SK-N-SH (cell line): ENCODE measurements around the gene PDK4. TPM values are rescaled to one million over a fixed set of nuclear protein-coding genes. Genes with fewer than 3 reads are reported as not detected.

Experiments
- CTCF ChIA-PET: fragments of 300-600, 350-600 bp; formaldehyde crosslinking; extraction: SDS; loops from one replicate; lab custom pipeline; 2021; lab: Yijun Ruan, JAX
- POLR2A ChIA-PET: fragments of 350-600 bp; sonication (Branson Sonifier 250); formaldehyde crosslinking; extraction: SDS; loops from one replicate; lab custom pipeline; 2020; ENCODE audit warnings: antibody characterized with exemption, inconsistent platforms; lab: Yijun Ruan, JAX
- DNase-seq: peaks from one replicate; pipeline ENCODE4 v3.0.0; 2012
- H2AFZ ChIP-seq: fragments of 200-600 bp; sonication (generic); 2 replicates; pipeline ENCODE4 v1.8.1; 2016; ENCODE audit warnings: antibody characterized with exemption, mild to moderate bottlenecking, low read depth
- H3F3A ChIP-seq: fragments of 200-600 bp; sonication (generic); replicated peaks from 2 replicates; pipeline ENCODE3; 2016; ENCODE audit warnings: antibody characterized with exemption, mild to moderate bottlenecking; ENCODE audit not compliant: insufficient read depth
- H3K27ac ChIP-seq, 2 experiments: fragments of 200-500 bp in 1 of 2; fragments of 200-600 bp in 1 of 2; sonication (Bioruptor generic) in 1 of 2; sonication (generic), shearing (Covaris generic) in 1 of 2; 2 replicates each; pipeline versions ENCODE4 v1.5.1 to v1.6.1; 2014 to 2016; ENCODE audit warnings: low read depth in 2 of 2, inconsistent platforms in 1 of 2, low read length in 1 of 2, mild to moderate bottlenecking in 1 of 2, mixed read lengths in 1 of 2
- H3K27me3 ChIP-seq: fragments of 200-600 bp; sonication (generic), shearing (Covaris generic); 2 replicates; pipeline ENCODE4 v1.6.1; 2016; ENCODE audit warnings: mixed run types; ENCODE audit not compliant: insufficient read depth
- H3K36me3 ChIP-seq, 2 experiments: fragments of 200-500 bp in 1 of 2; fragments of 200-600 bp in 1 of 2; sonication (Bioruptor generic) in 1 of 2; sonication (generic) in 1 of 2; replicated peaks in 1 of 2; 2 replicates each; pipeline versions ENCODE3 to v1.5.1; 2014 to 2016; ENCODE audit warnings: low read length in 1 of 2, mild to moderate bottlenecking in 1 of 2; ENCODE audit not compliant: insufficient read depth in 2 of 2, control insufficient read depth in 1 of 2
- H3K4me1 ChIP-seq, 2 experiments: fragments of 200-500 bp in 1 of 2; fragments of 200-600 bp in 1 of 2; sonication (Bioruptor generic) in 1 of 2; sonication (generic), shearing (Covaris generic) in 1 of 2; 2 replicates each; pipeline versions ENCODE4 v1.5.1 to v1.6.1; 2014 to 2016; ENCODE audit warnings: low read depth in 1 of 2, low read length in 1 of 2, mixed run types in 1 of 2; ENCODE audit not compliant: insufficient read depth in 2 of 2, control insufficient read depth in 1 of 2
- H3K4me2 ChIP-seq: fragments of 200-600 bp; sonication (generic), shearing (Covaris generic); 2 replicates; pipeline ENCODE4 v1.6.1; 2017; ENCODE audit warnings: mixed run types
- H3K4me3 ChIP-seq, 2 experiments: fragments of 200-500 bp in 1 of 2; fragments of 200-600 bp in 1 of 2; sonication (Bioruptor generic) in 1 of 2; sonication (generic), shearing (Covaris generic) in 1 of 2; 2 replicates each; pipeline versions ENCODE4 v1.5.1 to v1.8.1; 2014 to 2016; ENCODE audit warnings: low read depth in 2 of 2, inconsistent platforms in 1 of 2, low read length in 1 of 2, mild to moderate bottlenecking in 1 of 2, mixed read lengths in 1 of 2, moderate library complexity in 1 of 2
- H3K79me2 ChIP-seq: fragments of 200-600 bp; sonication (generic); 2 replicates; pipeline ENCODE4 v1.8.1; 2017; ENCODE audit warnings: mild to moderate bottlenecking; ENCODE audit not compliant: insufficient read depth
- H3K9ac ChIP-seq: fragments of 200-600 bp; sonication (generic); 2 replicates; pipeline ENCODE4 v1.6.1; 2017; ENCODE audit warnings: mixed run types
- H3K9me2 ChIP-seq: fragments of 200-600 bp; sonication (generic); 2 replicates; pipeline ENCODE4 v1.6.1; 2017; ENCODE audit warnings: mixed run types
- H3K9me3 ChIP-seq: fragments of 200-600 bp; sonication (generic); 2 replicates; pipeline ENCODE4 v1.6.1; 2017; ENCODE audit warnings: mixed run types, mild to moderate bottlenecking, moderate library complexity
- H4K20me1 ChIP-seq: fragments of 200-600 bp; sonication (generic); 2 replicates; pipeline ENCODE4 v1.6.1; 2017; ENCODE audit warnings: mild to moderate bottlenecking, mixed run types; ENCODE audit not compliant: insufficient read depth
- EP300 ChIP-seq, 2 experiments: IDR thresholded peaks; 2 replicates each; pipeline versions ENCODE4 v1.4.0 to v1.6.1; 2012; ENCODE audit warnings: borderline replicate concordance in 1 of 2, low read depth in 1 of 2, low read length in 1 of 2
- FOSL2 ChIP-seq: IDR thresholded peaks from 2 replicates; pipeline ENCODE4 v1.4.0; 2012; ENCODE audit warnings: low read depth, mild to moderate bottlenecking, moderate library complexity, borderline replicate concordance
- FOXJ3 ChIP-seq: sonication (generic); formaldehyde crosslinking; IDR thresholded peaks from 2 replicates; pipeline ENCODE4 v1.5.1; 2020; ENCODE audit warnings: mild to moderate bottlenecking, missing genetic modification reagents
- GATA2 ChIP-seq: sonication (generic); formaldehyde crosslinking; IDR thresholded peaks from 2 replicates; pipeline ENCODE4 v1.5.0; 2020; ENCODE audit warnings: mild to moderate bottlenecking, missing genetic modification reagents
- JUND ChIP-seq: IDR thresholded peaks from 2 replicates; pipeline ENCODE4 v1.4.0; 2012
- MEF2A ChIP-seq: IDR thresholded peaks from 2 replicates; pipeline ENCODE4 v1.4.0; 2012; ENCODE audit warnings: low read depth, borderline replicate concordance
- MXI1 ChIP-seq: IDR thresholded peaks from 2 replicates; pipeline ENCODE4 v1.6.1; 2012; ENCODE audit warnings: mild to moderate bottlenecking, low read depth, low read length, improper control_type of control experiment
- NFIC ChIP-seq: IDR thresholded peaks from 2 replicates; pipeline ENCODE4 v1.4.0; 2012; ENCODE audit warnings: borderline replicate concordance
- POLR2AphosphoS5 ChIP-seq: IDR thresholded peaks from 2 replicates; pipeline ENCODE4 v1.6.1; 2012; ENCODE audit warnings: low read depth, low read length
- REST ChIP-seq: IDR thresholded peaks from 2 replicates; pipeline ENCODE4 v1.6.1; 2012; ENCODE audit warnings: mild to moderate bottlenecking, low read depth, low read length, moderate library complexity
- WGBS: methylation state at CpG from one replicate; pipeline ENCODE4 v1.1.6; 2017; ENCODE audit warnings: low lambda C conversion rate; 5-methylcytosine and 5-hydroxymethylcytosine counted together
- polyA plus RNA-seq, 3 experiments: library from polyadenylated mRNA; depleted of rRNA; stranded (reverse); fragments of >200 nt; gene quantifications; 2 replicates each; pipeline ENCODE4 v1.2.3, GENCODE V29; 2012
- TF ChIP-seq, protein P1 (sequence below): fragments of 200-600 bp; sonication (generic); IDR thresholded peaks from 2 replicates; pipeline ENCODE4 v1.6.1; 2017; ENCODE audit warnings: antibody characterized with exemption, mild to moderate bottlenecking, moderate library complexity
- TF ChIP-seq, protein P2 (sequence below): IDR thresholded peaks from 2 replicates; pipeline ENCODE4 v1.4.0; 2012; ENCODE audit warnings: low read depth, borderline replicate concordance

The PDK4 gene
- polyA plus RNA-seq, 1 of the 3 experiments (the other 2 are of a cell fraction): 0.13 TPM

GRCh38 chr7:95543312-95543711 lies 53.0 kb downstream of the PDK4 start (continued):
- TF ChIP-seq REST: no peak
- TF ChIP-seq MXI1: no peak
- TF ChIP-seq NFIC: no peak

DNA sequence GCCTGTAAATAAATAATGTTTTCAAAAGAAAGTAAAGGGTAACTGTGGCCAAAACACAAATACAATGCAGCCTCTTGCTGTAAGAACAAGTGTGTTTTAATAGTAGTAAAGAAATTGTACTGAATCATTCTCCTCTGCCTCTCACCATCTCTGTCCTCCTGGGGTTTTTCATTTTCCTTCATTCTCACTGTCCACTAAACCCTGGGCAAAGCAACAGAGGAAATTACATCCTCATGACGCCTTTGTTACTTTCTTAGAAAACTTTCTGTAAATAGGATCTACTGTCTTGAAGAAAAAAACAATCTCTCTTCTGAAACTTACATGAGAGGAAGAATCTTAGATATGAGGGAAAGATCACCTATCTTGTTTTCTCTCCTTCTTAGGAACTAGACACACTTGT lies 56.0 kb downstream of the PDK4 start:
- Histone ChIP-seq H4K20me1 (no peaks in the 10 kb centered on the region), H3K4me1 (no peaks in the 10 kb centered on the region), H3K9ac (no peak overlapping the region), H3K27me3 (peaks cover 51% of the 10 kb centered on the region; the same call in 1 of the 2 replicates), H3K4me2 (no peak overlapping the region), H3K4me3 (no peak overlapping the region), H3K79me2 (no peaks in the 10 kb centered on the region), H3K9me2 (no peaks in the 10 kb centered on the region), H3K36me3 (no peaks in the 10 kb centered on the region), H3K27ac (no peak overlapping the region), H3F3A (no peaks in the 10 kb centered on the region), H2AFZ (no peak overlapping the region), H3K9me3 (no peaks in the 10 kb centered on the region)
- no peak for DNase-seq
- TF ChIP-seq EP300 (IDR thresholded peaks at IDR 0.05; ENCODE audit: borderline replicate concordance in 1 of 2, low read depth in 1 of 2, low read length in 1 of 2) (no peak), MEF2A (no peak), JUND (no peak), GATA2 (CRISPR knock-in tag) (no peak), FOSL2 (no peak), POLR2AphosphoS5 (no peak), FOXJ3 (CRISPR knock-in tag) (no peak)
- TF ChIP-seq, protein P1, sequence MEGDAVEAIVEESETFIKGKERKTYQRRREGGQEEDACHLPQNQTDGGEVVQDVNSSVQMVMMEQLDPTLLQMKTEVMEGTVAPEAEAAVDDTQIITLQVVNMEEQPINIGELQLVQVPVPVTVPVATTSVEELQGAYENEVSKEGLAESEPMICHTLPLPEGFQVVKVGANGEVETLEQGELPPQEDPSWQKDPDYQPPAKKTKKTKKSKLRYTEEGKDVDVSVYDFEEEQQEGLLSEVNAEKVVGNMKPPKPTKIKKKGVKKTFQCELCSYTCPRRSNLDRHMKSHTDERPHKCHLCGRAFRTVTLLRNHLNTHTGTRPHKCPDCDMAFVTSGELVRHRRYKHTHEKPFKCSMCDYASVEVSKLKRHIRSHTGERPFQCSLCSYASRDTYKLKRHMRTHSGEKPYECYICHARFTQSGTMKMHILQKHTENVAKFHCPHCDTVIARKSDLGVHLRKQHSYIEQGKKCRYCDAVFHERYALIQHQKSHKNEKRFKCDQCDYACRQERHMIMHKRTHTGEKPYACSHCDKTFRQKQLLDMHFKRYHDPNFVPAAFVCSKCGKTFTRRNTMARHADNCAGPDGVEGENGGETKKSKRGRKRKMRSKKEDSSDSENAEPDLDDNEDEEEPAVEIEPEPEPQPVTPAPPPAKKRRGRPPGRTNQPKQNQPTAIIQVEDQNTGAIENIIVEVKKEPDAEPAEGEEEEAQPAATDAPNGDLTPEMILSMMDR: no peak
- TF ChIP-seq, protein P2, sequence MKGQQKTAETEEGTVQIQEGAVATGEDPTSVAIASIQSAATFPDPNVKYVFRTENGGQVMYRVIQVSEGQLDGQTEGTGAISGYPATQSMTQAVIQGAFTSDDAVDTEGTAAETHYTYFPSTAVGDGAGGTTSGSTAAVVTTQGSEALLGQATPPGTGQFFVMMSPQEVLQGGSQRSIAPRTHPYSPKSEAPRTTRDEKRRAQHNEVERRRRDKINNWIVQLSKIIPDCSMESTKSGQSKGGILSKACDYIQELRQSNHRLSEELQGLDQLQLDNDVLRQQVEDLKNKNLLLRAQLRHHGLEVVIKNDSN: no peak
- 4% methylated on average over 1 of the region's 1 CpG for WGBS
- ChIA-PET POLR2A (no interaction called here), CTCF (interaction anchor here (1.2 to 26.6 kb wide), 4 partner anchors 10 to 150 kb away, joined by 3 to 530 read pairs (median 12); no protein-coding TSS in a partner anchor)
